Measurements from ENCODE around the gene DCAF11.
"Not testable (repeated sequence)": the region's sequence is repeated elsewhere in the genome, so short reads cannot be mapped to it uniquely, and the experiment has no call there.

Gene DCAF11

DNA sequence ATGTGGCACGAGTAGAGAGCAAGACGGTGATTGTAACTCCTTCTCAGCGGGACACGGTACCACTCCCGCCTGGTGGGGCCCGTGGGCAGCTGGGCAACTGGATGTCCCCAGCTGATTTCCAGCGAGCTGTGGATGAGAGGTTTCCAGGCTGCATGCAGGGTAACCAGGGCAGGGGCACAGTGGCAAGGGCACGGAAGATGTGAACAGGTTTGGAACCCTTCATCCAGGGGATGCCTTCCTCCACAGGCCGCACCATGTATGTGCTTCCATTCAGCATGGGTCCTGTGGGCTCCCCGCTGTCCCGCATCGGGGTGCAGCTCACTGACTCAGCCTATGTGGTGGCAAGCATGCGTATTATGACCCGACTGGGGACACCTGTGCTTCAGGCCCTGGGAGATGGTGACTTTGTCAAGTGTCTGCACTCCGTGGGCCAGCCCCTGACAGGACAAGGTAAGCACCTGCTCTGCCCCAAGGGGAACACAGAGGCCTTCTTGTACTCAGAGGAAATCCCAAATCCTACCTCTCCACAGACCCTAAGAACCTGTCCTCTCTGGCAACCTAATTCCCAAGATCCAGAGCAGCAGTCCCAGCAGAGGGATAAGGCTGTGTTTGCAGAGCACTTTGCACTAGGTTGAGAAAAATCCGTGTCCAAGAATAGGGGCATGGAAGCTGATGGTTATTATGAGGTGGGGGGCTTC lies 16.2 kb upstream of the DCAF11 start:
- FAIRE-seq: no peak

DNA sequence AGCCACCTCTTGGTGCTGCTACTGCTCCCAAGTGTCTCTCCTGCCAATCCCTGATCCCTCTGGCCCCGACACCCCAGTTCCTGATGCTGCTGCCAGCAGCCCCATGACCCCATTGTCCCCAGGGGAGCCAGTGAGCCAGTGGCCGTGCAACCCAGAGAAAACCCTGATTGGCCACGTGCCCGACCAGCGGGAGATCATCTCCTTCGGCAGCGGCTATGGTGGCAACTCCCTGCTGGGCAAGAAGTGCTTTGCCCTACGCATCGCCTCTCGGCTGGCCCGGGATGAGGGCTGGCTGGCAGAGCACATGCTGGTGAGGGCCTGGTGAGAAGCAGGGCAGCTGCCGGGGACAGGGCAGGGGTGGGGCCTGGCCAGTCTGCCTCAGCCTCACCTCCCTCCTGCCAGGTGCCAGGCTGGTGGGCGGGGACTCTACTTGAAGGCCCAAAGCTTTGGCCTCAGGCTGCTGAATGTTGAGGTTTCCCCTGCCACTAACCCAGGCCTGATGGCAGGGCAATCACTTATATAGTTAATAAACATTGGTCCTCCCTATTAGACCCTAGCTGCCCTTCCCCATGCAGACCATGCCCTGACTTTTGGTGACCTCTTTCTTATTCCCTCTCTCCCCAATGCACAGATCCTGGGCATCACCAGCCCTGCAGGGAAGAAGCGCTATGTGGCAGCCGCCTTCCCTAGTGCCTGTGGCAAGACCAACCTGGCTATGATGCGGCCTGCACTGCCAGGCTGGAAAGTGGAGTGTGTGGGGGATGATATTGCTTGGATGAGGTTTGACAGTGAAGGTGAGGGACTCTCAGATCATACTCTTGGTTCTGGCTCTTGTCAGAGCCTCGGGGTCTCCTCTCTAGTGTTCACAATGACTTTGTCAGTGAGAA lies 15.4 kb upstream of the DCAF11 start:
- FAIRE-seq: no peak

DNA sequence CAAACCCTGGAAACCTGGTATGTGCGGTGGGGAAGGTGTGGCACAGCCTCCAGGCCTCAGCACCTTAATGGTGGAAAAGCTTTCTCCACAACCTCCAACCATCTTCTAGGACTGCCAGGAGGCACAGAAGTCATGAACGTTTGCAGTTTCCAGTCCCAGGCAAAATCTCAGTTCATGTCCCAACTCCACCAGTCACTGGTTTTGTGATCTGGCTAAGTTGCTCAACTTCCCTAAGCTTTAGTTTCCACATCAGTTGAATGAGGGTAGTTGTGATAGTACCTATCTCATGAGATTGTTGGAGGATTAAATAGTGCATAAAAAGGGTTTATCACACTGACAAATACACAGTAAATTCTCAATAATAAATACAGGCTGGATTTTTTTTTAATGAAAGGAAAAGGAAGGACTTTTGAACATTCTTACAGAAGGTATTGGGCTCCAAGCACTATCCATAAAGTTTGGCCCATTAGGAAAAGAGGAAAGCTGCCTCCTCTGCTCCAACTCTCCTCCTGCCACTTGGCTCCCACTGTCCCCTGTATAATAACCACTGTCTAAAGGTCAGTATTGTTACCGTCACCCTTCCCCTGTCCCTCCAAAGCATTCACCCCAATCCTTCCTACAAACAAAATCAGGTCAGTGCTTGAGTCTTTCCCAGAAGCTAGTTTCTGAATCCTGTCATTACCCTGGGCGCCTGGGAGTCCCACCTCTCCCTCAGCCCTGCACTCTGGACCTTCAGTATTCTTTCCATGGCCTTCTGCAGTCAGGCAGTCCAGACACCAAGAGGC lies 14.2 kb upstream of the DCAF11 start:
- no peak for FAIRE-seq

DNA sequence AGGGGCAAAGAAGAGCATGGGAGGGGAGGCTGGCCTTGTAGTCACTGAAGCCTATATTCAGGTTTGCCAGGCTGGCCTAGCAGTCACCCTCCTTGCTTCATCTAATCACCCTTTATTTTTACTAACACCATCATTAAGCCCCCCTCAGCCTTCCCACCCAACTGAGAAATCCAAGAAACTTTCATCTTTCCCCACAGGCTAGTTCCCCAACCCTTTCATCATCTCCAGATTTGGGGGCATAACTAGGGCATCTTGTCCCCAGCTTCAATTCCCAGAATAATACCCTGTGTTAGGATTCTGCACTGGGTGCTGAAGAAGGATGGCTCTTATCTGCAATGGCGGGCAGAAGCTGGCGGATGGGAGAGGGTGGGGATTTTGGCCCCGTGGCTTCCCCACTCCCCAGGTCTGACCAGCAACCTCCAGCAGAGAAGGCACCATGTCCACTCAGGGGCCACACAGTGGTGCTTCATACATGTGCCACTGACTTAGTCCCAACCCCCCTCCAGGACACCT lies 13.5 kb upstream of the DCAF11 start:
- FAIRE-seq: no peak

DNA sequence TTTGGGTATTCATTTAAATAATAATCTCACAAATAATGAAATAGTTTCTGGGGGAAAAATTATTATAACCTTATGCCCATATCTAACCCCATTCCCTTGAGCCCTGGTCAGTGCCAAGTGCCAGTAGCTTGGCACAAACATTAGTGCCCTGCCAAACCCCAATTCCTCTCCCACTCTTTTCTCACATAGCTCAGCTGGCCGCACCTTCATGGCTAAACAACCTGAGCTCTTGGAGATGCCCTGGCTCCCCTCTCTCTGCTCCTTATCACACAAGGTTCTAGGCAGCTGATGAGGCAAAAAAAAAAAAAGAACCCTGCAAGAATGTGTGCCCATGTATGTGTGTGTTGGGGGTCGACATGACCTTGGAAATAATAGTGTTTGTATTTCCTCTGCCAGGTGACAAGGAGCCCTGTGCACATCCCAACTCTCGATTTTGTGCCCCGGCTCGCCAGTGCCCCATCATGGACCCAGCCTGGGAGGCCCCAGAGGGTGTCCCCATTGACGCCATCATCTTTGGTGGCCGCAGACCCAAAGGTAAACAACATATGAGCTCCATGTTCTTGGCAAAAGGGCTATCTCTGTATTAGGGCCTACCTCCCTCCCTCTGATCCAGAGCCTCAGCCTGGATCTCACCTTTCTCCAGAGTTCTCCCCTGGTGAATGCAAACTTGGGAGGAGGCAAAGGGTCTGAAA lies 12.1 kb upstream of the DCAF11 start:
- no peak for FAIRE-seq

DNA sequence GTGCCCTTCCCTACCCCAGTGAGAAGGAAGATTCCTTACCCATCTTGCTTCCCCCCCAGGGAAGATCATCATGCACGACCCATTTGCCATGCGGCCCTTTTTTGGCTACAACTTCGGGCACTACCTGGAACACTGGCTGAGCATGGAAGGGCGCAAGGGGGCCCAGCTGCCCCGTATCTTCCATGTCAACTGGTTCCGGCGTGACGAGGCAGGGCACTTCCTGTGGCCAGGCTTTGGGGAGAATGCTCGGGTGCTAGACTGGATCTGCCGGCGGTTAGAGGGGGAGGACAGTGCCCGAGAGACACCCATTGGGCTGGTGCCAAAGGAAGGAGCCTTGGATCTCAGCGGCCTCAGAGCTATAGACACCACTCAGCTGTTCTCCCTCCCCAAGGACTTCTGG lies 11.1 kb upstream of the DCAF11 start:
- FAIRE-seq: no peak

DNA sequence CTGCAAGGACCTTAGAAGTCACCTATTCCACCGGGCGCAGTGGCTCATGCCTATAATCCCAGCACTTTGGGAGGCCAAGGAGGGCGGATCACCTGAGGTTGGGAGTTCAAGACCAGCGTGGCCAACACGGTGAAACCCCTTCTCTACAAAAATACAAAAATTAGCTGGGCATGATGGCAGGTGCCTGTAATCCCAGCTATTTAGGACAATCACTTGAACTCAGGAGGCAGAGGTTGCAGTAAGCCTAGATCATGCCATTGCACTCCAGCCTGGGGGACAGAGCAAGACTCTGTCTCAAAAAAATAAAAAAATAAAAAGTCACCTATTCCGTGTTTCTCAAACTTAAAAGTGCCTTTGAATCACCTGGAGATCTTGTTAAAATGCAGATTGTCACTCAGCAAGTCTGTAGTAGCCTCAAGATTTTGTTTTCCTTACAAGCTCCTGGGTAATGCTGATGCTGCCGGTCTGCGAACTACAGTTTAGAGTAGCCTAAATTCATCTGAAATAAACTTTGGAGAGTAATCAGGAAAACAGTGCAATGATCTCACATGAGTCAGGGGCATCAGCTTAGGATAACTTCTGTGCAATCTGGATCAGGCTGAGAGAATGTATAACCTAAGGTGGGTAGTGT lies 8.9 kb upstream of the DCAF11 start:
- FAIRE-seq: not testable (repeated sequence)

DNA sequence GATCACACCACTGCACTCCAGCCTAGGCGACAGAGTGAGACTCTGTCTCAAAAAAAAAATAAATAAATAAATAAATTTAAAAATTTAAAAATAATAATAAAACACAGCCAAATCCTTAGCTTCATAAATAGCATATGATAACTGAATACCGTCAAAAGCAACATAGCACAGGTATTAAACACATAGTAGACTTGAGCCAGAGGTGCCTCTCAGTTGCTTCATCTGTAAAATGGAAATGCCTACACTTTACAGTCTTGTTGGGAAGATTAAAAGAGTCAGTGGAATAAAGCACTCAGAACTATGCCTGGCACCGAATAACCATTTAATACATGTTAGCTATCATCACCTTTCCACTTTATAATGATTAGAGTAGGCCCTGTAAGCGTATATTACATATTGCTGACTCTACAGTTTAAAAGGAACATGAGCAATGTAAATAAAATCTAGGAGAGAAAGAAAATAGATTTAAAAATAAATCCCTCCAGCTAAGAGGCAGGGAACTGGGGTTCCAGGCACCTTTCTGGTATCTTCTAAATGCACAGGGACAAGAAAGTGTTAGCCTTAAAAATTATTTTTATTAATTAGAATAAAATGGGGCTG lies 7.8 kb upstream of the DCAF11 start:
- FAIRE-seq: no peak

DNA sequence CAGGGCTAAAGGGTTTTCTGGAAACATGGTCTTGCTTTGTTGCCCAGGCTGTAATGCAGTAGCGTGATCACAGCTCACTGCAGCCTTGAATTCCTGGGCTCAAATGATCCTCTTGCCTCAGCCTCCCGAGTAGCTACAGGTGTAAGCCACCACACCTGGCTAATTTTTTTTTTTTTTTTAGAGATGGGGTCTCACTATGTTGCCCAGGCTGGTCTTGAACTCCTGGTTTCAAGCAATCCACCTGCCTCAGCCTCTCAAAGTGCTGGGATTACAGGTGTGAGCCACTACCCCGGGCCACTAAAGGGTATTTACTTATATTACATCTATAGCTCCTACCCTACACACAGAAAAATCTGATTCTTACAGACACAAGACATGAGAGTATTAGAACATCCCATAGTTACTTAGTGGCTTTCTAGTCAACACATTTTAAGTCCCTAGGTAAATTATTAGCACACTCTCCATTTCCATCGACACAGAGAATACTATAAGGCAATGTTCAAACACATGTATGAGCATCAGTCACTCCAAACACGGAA lies 6.2 kb upstream of the DCAF11 start:
- no peak for FAIRE-seq

DNA sequence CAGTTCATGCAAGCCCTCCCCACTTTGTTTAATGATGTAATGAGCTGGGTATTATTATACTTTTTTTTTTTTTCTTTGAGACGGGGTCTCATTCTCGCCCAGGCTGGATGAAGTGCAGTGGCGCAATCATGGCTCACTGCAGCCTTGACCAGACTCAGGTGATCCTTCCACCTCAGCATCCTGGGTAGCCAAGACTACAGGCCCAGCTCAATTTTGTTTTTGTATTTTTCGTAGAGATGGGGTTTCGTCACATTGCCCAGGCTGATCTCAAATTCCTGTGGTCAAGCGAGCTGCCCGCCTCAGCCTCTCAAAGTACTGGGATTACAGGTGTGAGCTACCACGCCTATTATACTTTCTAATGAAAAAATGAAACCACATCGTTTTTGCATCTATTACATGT lies 4.5 kb upstream of the DCAF11 start:
- FAIRE-seq: no peak

DNA sequence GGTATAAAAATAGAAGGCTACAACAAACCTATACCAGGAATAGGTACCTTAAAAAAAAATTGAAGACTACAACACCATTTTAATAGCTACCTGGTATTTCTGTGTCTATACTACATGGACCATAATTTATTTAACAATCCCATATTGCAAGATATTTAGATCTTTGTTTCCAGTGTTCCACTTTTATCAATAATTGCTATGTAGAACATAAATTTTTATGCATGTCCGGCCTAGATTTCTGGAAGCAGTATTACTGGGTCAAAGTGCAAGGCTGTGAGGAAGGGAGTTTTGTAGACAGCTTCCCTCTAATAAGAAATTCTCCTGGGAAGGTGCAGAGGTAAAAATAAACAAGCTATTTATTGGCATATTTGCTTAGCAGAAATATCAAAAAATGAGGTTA lies 4.1 kb upstream of the DCAF11 start:
- no peak for FAIRE-seq

DNA sequence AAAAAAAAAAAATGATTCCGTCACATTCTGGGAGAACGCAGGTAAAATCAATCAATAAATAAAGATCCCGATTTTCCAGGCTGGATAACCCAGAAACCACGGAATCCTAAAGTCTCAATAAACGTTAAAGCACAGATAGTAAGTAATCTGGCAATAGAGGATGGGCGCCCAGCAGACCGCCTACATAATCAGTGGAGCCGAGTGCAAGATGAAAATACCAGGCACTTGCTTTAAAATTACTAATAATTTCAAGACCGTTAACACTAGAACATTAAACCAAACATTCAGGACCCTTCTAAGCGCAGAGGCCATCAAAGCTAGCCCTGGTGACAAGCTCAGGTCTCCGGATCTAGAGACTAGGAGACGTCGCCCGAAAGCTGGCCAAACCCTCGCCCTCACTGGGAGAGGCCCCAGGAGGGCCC lies 1.2 kb upstream of the DCAF11 start:
- FAIRE-seq: no peak

DNA sequence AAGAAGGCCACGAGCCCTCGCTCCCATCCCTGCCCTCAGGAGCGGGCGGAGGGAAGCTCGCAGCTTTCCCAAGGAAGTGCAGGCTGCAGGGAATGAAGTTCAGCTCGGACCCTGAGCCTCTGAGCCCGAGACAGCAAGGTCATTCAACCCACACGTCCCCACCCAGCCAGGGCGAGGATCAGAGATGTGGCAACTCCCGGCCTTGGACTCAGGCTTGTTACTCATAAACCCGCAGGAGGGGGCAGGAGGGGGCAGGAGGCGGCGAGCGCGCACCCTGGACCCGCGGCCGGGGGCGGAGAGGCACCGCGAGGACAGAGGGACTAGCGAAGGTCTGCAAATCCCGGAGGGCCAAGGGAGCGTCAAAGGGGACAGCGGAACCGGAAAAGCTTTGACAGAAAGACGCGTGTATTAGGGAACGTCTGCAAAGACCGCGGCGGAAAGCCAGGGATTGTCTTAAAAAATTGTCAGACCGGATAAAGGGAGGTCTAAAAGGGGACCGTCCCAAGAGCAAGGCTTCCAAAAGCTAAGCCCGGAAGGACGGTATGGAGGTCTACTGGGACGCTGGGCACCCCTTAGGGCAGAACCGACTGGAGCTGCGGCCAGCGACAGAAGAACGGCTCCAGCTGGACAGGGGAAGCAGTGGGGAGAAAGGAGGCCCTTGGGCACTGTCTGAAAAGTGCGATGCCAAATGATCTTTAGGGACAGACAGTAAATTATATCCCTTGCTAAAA lies 611 bp upstream of the DCAF11 start:
- FAIRE-seq: no peak

DNA sequence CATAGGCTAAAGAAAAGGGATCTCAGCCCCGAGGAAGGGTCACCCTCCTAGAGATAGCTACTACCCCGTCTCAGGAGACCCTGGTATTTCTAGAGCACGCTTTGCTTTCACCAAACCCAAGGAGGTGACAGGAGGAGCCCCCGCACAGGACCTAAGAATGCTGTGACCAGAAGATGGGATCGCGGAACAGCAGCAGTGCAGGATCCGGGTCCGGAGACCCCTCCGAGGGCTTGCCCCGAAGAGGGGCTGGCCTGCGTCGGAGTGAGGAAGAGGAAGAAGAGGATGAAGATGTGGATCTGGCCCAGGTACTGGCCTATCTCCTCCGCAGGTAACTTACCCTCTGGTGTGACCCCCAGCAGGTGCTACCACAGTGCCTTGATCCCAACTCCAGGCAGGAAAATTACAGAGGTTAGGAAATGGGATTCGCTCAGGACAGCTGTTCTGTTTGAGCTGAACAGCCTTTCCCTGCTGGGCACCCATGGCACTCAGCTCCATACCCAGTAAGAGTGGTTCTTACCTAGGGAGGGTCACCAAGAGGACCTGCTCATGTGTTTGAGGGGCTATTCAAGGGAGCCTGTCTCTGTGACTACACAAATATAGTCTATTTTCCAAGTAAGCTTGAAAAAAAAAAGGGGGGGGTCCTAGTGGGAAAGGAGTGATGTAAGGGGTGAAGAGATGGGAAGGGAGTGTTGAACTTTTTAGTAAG lies 998 bp downstream of the DCAF11 start:
- no peak for FAIRE-seq

DNA sequence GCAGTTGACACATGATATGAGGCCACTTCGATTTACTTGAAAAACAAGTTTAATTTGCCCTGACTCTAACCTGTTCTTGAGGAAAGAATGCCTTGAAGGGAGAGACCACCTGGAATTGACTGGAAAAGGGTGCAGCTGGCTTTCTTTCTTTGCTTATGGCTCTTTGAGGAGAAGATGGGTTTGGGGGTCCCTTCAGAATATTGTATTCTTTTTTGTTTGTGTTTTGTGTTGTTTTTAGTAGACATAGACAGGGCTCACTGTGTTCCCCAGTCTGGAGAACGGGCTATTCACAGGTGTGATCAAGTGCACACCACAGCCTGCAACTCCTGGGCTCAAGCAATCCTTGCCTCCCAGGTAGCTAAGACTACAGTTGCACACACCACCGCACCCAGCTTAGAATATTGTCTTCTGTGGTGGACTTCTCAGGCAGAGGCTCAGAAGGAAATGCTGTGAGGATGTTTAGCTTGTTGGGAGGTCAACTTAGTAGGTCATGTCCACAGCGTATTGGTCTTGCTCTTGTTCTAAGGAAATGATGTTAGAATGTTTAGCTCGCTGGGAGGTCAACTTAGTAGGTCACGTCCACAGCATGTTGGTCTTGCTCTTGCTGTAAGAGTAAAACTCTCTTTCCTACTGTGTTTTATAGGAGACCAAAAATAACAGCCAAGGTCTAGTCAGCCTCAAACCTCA lies 1.7 kb downstream of the DCAF11 start:
- FAIRE-seq: no peak

DNA sequence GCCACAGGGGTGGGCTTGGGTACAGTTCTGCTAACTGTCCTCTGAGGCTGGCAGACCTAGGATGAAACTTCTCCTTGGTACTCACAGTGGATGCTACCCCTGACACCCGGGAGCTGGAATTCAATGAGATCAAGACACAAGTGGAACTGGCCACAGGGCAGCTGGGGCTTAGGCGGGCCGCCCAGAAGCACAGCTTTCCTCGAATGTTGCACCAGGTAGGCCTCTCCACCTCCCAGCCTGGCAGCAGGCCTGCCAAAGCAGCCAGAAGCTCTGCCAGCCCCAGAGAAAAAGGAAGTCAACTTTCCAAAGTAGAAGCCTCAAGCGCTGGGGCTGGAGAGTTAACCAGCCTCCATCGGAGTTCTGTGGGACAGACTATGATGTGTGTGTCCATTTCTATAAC lies 2.6 kb downstream of the DCAF11 start:
- FAIRE-seq: no peak

DNA sequence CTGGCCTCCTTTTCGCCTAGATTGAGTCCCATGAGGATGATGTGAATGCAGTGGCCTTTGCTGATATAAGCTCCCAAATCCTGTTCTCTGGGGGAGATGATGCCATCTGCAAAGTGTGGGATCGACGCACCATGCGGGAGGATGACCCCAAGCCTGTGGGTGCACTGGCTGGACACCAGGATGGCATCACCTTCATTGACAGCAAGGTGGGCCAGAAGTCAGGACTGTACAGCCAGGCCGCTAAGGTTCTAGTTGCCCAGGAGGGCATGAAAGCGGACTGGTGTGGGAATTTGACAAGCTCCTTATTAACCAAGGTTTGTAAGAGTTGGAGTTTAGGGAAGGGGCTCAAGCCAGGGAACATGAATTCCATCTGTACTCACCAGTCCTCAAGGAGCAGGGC lies 5.1 kb downstream of the DCAF11 start:
- FAIRE-seq: no peak

DNA sequence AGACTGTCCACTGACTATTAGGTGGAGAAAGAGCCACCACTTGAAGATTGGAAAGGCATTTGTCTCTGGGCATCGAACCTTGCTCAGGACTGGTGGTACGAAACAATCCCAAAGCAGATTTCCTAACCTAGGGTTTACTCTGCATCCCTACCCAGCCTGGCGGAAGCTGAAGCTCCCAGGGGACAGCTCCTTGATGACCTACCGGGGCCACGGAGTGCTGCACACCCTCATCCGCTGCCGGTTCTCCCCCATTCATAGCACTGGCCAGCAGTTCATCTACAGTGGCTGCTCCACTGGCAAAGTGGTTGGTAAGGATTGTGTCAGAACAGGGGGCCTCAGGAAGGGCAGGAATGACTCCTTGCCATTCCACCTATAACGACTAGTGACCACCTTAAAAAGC lies 6.6 kb downstream of the DCAF11 start:
- no peak for FAIRE-seq

DNA sequence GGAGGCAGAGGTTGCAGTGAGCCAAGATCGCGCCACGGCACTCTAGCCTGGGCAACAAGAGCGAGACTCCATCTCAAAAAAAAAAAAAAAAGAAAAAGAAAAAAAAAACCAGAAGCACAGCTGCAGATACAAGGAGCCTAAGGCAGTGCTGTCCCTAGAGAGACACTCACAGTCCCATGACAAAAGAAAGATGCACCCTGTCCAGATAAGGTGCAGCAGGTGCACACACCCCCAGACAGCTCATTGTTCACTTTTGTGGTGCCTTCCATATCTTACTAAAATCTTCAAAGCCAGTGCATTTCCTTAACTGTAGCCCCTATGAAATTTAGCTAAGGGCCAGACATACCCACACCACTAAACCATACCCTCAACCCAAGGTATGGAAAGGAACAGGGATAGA lies 7.8 kb downstream of the DCAF11 start:
- no peak for FAIRE-seq

DNA sequence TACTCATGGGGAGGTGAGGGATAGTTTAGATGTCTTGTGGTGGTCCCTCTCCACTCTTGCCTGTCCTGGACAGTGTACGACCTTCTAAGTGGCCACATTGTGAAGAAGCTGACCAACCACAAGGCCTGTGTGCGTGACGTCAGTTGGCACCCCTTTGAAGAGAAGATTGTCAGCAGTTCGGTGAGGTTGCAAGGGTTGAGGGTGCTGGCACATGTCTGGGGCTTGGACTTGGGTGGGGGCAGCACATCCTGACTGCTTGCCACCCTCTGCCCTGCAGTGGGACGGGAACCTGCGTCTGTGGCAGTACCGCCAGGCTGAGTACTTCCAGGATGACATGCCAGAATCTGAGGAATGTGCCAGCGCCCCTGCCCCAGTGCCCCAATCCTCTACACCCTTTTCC lies 8.3 kb downstream of the DCAF11 start:
- FAIRE-seq: no peak

Measured in A204.1 (cell line).